Hypothalamus (tissue), 51 donors: Measurements from ENCODE around the gene LRP3.
"Not testable (repeated sequence)": the region's sequence is repeated elsewhere in the genome, so short reads cannot be mapped to it uniquely, and the experiment has no call there.

ENCODE experiments used
- DNase-seq, 51 donors: peaks; one replicate each; lab custom pipeline; 2025; lab: John Stamatoyannopoulos, UW

The LRP3 gene

DNA sequence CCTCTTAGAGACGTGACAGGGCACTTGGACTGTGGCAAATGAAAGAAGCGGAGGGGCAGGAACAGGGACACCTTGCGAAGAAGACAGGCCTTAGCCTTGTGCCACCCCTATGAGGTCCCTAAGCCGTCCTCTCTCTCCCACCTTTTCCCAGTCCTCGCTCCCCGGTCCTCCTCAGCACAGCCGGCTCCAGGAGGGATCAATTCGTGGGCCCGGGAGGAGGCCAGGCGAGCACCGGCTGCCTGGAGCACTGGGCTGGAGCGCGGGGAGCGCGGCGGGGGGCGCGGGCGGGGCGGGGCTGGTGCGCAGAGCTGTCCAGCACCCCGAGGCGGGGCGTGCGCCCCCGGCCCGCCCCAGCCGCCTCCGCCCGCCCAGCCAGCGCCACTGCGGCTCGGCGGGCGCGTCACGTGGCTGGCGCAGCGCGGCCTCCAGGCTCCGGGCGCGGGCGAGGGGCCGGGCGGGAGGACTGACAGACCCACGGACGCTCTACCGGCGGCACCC, at the start of gene LRP3:
TSS of gene LRP3 (plus strand) at position 466 of the 498 bp plus-strand sequence. CDS start 456 bp downstream, outside the sequence.
- peak in 31 of 51 donors; percentile 4 to 74 (median 44) for DNase-seq

DNA sequence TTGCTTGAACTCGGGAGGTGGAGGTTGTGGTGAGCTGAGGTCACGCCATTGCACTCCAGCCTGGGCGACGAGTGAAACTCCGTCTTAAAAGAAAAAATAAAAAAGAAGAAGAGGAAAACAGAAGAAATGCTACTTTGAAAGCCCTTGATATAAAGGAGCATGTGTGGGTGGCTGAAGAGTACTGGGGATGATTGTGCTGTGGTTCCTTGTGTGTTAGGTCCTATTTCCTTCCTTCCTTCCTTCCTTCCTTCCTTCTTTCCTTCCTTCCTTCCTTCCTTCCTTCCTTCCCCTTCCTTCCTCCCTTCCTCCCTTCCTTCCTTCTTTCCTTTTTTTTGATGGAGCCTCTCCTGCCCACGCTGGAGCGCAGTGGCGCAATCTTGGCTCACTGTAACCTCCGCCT, 47.9 kb upstream of the LRP3 start:
- DNase-seq, result no peak

GRCh38 chr19:33147538-33147937, 46.6 kb upstream of the LRP3 start:
- no peak for DNase-seq

DNA sequence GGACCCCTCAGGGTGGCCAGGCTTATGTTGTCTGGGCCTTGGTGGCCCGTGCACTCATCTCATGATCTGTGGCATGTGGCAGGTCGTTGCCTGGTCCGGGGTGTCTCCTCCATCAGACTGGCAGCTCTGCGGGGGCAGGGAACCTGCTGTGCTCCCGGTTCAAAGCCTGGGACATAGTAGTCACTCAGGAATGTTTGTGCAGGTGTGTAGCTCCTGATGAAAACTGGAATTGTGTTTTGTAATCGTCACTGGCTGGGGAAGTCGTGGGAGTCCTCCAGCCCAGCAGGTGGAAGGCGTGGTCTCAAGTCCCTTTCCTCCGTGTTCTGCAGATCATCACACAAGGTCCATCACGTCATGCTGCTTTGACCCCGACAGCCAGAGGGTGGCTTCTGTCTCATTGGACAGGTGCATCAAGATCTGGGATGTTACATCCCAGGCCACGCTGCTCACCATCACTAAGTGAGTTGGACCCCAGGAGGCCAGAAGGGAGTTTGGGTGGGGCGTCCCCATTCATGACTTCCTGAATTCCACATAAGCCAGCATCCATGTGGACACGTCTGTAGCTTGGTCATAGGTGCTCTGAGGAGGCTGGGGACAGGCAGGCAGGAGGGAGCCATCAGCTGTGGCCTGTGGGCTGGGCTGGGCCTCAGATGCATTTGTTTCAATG, 43.1 kb upstream of the LRP3 start:
- DNase-seq, result no peak

GRCh38 chr19:33152176-33152575, 42.0 kb upstream of the LRP3 start:
- DNase-seq, result no peak

DNA sequence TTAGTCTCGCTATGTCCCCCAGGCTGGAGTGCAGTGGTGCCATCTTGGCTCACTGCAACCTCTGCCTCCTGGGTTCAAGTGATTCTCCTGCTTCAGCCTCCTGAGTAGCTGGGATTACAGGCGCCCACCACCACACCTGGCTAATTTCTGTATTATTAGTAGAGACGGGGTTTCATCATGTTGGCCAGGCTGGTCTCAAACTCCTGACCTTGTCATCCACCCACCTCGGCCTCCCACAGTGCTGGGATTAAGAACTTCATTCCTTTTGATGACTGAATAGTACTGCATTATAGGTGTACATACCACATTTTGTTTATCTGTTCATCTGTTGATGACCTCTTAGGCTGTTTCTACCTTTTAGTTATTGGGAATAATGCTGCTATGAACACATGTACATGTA, 41.5 kb upstream of the LRP3 start:
- not testable (repeated sequence) for DNase-seq

GRCh38 chr19:33154313-33154712, 39.8 kb upstream of the LRP3 start:
- DNase-seq, result not testable (repeated sequence)

DNA sequence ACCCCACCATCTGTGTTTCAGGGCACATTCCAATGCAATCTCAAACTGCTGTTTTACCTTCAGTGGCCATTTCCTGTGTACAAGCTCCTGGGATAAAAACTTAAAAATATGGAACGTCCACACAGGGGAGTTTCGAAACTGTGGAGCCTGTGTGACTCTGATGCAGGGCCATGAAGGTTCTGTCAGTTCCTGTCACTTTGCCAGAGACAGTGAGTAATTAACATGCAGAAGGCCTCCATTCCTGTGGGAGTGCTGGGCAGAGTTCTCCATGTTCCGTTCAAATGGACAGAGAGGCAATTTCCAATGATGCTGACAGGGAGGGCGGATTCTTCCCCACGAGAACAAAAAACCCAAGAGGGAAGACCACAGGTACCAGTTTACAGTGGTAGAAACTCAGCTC, 37.8 kb upstream of the LRP3 start:
- DNase-seq, result no peak

DNA sequence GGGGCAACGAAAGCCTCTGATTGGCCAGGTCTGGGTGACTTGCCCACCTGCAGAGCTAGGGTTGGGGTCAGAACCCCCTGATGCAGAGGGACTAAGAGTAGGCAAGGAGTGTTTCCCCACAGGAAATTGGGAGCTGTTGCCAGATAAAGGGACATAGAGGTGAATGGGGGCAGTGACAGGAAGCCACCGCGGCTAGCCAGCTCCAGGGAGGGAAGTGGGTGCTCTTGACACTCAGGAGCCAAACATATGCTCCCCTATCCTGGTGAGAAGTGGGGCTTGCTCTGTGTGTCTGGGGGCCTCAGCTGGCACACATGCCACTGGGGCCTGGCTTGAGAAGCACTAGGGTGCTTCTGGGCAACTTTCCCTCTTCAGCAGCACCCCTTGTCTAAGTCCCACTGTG, 36.2 kb upstream of the LRP3 start:
- no peak for DNase-seq

DNA sequence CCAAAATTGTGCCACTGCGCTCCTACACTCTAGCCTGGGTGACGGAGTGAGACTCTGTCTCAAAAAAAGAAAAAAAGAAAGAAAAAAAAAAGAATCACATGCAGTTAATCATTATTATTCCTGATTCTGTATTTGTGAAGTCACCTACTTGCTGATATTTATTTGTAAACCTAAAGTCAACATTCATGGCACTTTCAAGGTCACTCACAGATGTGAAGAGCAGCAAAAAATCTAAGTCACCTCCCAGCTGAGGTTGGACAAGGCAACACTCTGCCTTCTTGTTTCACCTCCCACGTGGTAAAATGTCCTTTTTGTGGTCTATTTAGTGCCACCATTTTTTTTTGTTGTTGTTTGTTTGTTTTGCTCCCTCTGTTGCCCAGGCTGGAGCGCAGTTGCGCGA, 35.8 kb upstream of the LRP3 start:
- no peak for DNase-seq

GRCh38 chr19:33159149-33159548, 35.0 kb upstream of the LRP3 start:
- no peak for DNase-seq

GRCh38 chr19:33159893-33160292, 34.2 kb upstream of the LRP3 start:
- DNase-seq, result no peak

DNA sequence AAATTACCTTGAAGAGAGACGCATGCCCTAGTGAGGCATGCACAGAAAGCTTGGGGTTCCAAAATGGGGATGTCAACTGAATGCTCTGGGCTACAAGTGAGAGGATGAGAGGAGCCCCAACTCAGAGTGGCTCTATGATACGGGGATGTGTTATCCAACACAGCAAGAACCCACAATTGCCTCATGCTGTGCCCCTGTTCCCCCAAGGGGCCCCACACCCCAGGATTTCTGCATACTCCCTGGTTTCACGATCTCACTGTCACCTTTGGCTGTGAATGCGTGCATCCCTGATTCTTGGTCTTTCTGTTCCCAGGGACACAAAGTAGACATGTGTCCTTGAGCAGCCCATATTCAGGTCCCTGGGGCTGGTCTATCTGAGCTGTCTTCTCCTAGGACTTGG, 32.9 kb upstream of the LRP3 start:
- no peak for DNase-seq

- no peak for DNase-seq
Observed at GRCh38 chr19:33163481-33163880, 30.6 kb upstream of the LRP3 start.

- DNase-seq, result not testable (repeated sequence)
Observed at GRCh38 chr19:33166037-33166436, 28.1 kb upstream of the LRP3 start.

DNA sequence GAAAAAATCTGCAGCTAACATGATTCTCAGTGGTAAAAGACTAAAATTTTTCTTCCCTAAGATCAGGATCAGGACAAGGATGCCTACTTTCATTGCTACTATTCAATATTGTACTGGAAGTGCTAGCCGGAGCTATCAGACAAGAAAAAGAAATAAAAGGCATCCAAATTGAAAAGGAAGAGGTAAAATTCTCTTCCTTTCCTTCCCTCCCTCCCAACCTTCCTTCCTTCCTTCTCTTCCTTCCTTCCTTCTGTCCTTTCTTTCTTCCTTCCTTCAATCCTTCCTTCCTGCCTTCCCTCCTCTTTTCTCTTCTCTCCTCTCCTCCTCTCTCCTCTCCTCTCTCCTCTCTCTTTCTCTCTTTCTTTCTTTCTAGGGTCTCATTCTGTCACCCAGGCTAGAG, 26.7 kb upstream of the LRP3 start:
- no peak for DNase-seq

DNA sequence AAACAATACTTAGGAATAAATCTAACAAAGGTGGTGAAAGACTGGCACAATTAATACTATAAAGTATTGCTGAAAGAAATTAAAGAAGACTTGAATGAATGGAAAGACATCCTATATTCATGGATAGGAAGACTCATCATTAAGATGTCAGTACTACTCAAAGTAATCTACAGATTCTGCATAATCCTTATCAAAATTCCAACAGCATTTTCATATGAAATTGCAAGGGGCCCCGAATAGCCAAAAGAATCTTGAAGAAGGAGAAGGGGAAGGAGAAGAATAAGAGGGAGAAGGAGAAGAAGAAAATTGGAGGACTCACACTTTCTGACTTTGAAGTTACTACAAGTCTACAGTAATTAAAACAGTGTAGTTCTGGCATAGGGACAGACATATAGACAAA, 25.6 kb upstream of the LRP3 start:
- no peak for DNase-seq

- no peak for DNase-seq
Observed at GRCh38 chr19:33171222-33171795, 22.8 kb upstream of the LRP3 start.

- no peak for DNase-seq
Observed at GRCh38 chr19:33171916-33172359, 22.2 kb upstream of the LRP3 start.

GRCh38 chr19:33174186-33174585, 19.9 kb upstream of the LRP3 start:
- DNase-seq, result no peak

DNA sequence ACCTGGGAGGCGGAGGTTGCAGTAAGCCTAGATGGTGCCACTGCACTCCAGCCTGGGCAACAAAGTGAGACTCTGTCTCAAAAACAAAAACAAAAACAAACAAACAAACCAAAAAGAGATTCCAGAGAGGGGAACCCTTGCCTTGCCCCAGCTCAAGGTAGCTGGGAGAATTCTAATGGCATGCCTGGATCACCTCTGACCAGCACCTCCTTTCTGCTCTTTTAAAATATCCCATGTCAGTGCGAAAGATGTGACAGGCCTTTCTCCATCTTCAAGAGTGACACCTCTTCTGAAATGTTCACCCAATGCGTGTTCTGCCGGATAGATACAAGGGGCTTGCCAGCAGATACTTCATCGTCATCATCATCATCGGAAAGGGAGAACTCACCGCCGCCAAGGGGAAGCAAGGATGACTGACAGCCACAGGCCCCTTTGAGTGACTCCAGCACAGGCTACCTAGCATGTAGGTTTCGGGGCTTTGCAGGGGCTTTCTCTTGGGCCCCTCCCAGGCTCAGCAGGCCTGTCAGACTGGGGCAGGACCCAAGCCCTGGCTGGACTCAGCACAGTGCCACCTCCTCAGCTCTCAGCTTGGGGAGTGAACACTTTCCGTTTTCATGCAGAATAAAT, 18.9 kb upstream of the LRP3 start:
- DNase-seq, result no peak
